Measurements from ENCODE around the gene CDK17.

DNA sequence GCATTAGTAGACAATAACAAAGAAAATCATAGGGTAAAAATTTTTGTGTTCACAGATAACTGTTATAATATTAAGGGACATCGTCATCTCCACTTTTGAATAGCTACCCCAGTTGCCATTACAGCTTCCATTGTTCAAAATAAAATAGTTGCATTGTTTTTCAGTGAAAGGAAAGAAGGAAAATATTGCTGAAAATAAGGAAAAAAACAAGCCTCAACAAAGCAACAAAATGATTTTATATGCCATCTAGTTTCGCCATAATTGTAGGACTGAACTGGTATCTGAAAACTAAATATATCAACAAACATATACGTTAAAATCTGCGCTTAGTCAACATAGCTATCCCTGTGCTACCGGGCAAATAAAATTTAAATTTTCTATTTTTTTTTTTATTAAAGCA lies 3.3 kb downstream of the CDK17 start:
- TF ChIP-seq ZNF274 (IDR thresholded peaks at IDR 0.05; ENCODE audit: low read depth, low read length) (no peak), YY1 (IDR thresholded peaks at IDR 0.05; ENCODE audit: insufficient read depth, insufficient read length) (no peak)

Data from NT2/D1 (cell line).